ENCODE measurements around the gene SPAAR.

DNA sequence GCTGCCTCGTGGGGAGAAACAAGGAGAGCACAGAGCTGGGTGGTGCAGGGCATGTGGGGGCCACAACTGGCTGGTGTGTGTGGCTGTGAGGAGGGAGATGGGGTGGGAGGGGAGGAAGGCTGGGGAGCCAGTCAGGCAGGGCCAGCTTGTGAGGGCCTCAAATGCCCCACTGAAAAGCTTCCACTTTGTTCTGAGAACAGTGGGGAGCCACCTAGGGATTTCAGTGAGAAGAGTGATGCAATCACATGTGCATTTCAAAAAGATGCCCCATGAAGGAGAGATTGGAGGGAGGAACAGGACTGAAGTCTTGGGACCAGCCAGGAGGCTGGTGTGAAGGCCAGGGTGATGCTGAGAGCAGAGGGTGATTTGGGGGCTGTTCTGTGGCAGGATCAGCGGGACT, 40.4 kb upstream of the SPAAR start:
- no peak for TF ChIP-seq POLR2A (IDR thresholded peaks at IDR 0.05)
- TF ChIP-seq, protein P1, sequence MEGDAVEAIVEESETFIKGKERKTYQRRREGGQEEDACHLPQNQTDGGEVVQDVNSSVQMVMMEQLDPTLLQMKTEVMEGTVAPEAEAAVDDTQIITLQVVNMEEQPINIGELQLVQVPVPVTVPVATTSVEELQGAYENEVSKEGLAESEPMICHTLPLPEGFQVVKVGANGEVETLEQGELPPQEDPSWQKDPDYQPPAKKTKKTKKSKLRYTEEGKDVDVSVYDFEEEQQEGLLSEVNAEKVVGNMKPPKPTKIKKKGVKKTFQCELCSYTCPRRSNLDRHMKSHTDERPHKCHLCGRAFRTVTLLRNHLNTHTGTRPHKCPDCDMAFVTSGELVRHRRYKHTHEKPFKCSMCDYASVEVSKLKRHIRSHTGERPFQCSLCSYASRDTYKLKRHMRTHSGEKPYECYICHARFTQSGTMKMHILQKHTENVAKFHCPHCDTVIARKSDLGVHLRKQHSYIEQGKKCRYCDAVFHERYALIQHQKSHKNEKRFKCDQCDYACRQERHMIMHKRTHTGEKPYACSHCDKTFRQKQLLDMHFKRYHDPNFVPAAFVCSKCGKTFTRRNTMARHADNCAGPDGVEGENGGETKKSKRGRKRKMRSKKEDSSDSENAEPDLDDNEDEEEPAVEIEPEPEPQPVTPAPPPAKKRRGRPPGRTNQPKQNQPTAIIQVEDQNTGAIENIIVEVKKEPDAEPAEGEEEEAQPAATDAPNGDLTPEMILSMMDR (IDR thresholded peaks at IDR 0.05) = no peak
- no peak for TF ChIP-seq POLR2AphosphoS5 (IDR thresholded peaks at IDR 0.05)

Data from suprapubic skin (tissue), 4 donors.